Measurements from ENCODE around the gene FADS6. TPM values are rescaled to one million over a fixed set of nuclear protein-coding genes. Genes with fewer than 3 reads are reported as not detected.

The FADS6 gene
- total RNA-seq, 1 experiment from 2014 or later = 1.2 TPM

GRCh38 chr17:74860872-74861661, 32.4 kb downstream of the FADS6 start:
- Histone ChIP-seq H3K79me1 (ENCODE audit: insufficient read depth, low read depth, low read length, poor library complexity, severe bottlenecking) (no peaks in the 10 kb centered on the region), H2AFZ (ENCODE audit: low read length) (no peak overlapping the region), H3K4me1 (ENCODE audit: insufficient read depth, low read length) (0 out of 2 replicates have a peak, but pooled peaks cover 2% of the 10 kb centered on the region), H3T11ph (ENCODE audit: low read length) (no peak overlapping the region), H3K79me2 (ENCODE audit: insufficient read depth, low read length) (no peaks in the 10 kb centered on the region), H4K5ac (ENCODE audit: insufficient read length, low read depth, low read length) (no peak overlapping the region), H3K9ac (ENCODE audit: extremely low read depth, insufficient read length, low read length) (no peak overlapping the region), H4K8ac (replicated peaks; ENCODE audit: insufficient read length, low read depth, low read length) (no peak overlapping the region), H3K56ac (ENCODE audit: insufficient read length, low read depth, low read length) (no peak overlapping the region), H4K20me1 (ENCODE audit: control insufficient read depth, insufficient read depth, insufficient read length) (no peaks in the 10 kb centered on the region), H3K23me2 (ENCODE audit: insufficient read length, low read depth, low read length, poor library complexity, severe bottlenecking) (peaks cover 13% of the 10 kb centered on the region), H2BK12ac (ENCODE audit: insufficient read length, low read depth, low read length) (no peak overlapping the region), H3K14ac (ENCODE audit: insufficient read depth, low read length) (no peak overlapping the region; the same call in 1 of the 2 replicates), H2BK5ac (ENCODE audit: insufficient read length, low read length) (no peak overlapping the region), H3K23ac (ENCODE audit: insufficient read length, low read depth, low read length) (no peak overlapping the region), H3K18ac (ENCODE audit: insufficient read length, low read depth, low read length) (no peak overlapping the region), H2BK15ac (ENCODE audit: low read depth, low read length) (no peak overlapping the region), H2BK20ac (ENCODE audit: low read depth, low read length, poor library complexity, severe bottlenecking) (no peak overlapping the region), H3K9me3 (ENCODE audit: control insufficient read depth, low read depth, low read length) (no peaks in the 10 kb centered on the region), H2BK120ac (ENCODE audit: low read depth, low read length, poor library complexity, severe bottlenecking) (no peak overlapping the region), H3K27me3 (ENCODE audit: insufficient read depth, low read length) (peaks cover 42% of the 10 kb centered on the region), H3K4ac (ENCODE audit: low read depth, low read length) (no peak overlapping the region), H4K91ac (ENCODE audit: insufficient read length, low read depth, low read length) (no peak overlapping the region), H3K27ac (ENCODE audit: insufficient read length, low read depth, low read length) (no peak overlapping the region), H3K4me2 (ENCODE audit: insufficient read depth, insufficient read length, low read length) (peak overlapping the region; percentile 39), H2AK5ac (ENCODE audit: insufficient read length, low read length) (no peak overlapping the region)
- no peak for TF ChIP-seq CTCF (conservative IDR thresholded peaks at IDR 0.05)
- WGBS (ENCODE audit: extremely low coverage, insufficient read length, low lambda C conversion rate) = no CpG with 5 or more reads among the region's 96 CpGs
- no peak for DNase-seq
- peak overlapping the region; percentile 41 to 72 for H3K4me3 Mint-ChIP-seq
- peaks cover 3 to 16% (median 15%) of the 10 kb centered on the region in 3 experiments; a peak in 4 of 7 replicates for H3K36me3 Mint-ChIP-seq (ENCODE audit: insufficient read depth in 1 of 3, low read depth in 3 of 3)
- peaks cover 60% of the 10 kb centered on the region for H3K27me3 Mint-ChIP-seq (ENCODE audit: low read depth)
- no peaks in the 10 kb centered on the region for H3K9me3 Mint-ChIP-seq
- H3K27ac Mint-ChIP-seq = no peak overlapping the region
- H3K4me1 Mint-ChIP-seq = peaks cover 14 to 18% of the 10 kb centered on the region in 2 experiments
